GM12878 (cell line): Measurements from ENCODE around the gene DEK. TPM values are rescaled to one million over a fixed set of nuclear protein-coding genes. Genes with fewer than 3 reads are reported as not detected.

ENCODE experiments used
- BCLAF1 ChIP-seq: fragments of 450-650 bp; IDR thresholded peaks from 2 replicates; pipeline ENCODE4 v1.6.1; 2017; ENCODE audit warnings: antibody characterized with exemption, mild to moderate bottlenecking, moderate library complexity
- EED ChIP-seq: sonication (generic); IDR thresholded peaks from 2 replicates; pipeline ENCODE4 v1.6.1; 2016; ENCODE audit warnings: antibody characterized with exemption, low read depth
- ETV6 ChIP-seq, 2 experiments: fragments of 450-650 bp in 1 of 2; IDR thresholded peaks in 1 of 2; conservative IDR thresholded peaks in 1 of 2; 2 replicates each; pipeline ENCODE4 v1.6.1; 2014; ENCODE audit warnings: antibody characterized with exemption in 1 of 2, borderline replicate concordance in 1 of 2, low read depth in 1 of 2, mild to moderate bottlenecking in 1 of 2, moderate library complexity in 1 of 2
- GATAD2B ChIP-seq: fragments of 450-650 bp; conservative IDR thresholded peaks from 2 replicates; pipeline ENCODE4 v1.6.1; 2017; ENCODE audit warnings: low read depth, mild to moderate bottlenecking, moderate library complexity
- MTA2 ChIP-seq: fragments of 450-650 bp; IDR thresholded peaks from 2 replicates; pipeline ENCODE4 v1.6.1; 2016; ENCODE audit warnings: low read depth, mild to moderate bottlenecking, moderate library complexity
- MTA3 ChIP-seq: IDR thresholded peaks from 2 replicates; pipeline ENCODE4 v1.6.1; 2012; ENCODE audit warnings: low read length, inconsistent platforms, borderline replicate concordance
- MYB ChIP-seq: fragments of 150-350 bp; IDR thresholded peaks from 2 replicates; pipeline ENCODE4 v1.6.1; 2014; ENCODE audit warnings: mild to moderate bottlenecking, low read depth, low read length, borderline replicate concordance
- NFIC ChIP-seq: IDR thresholded peaks from 2 replicates; pipeline ENCODE4 v1.6.1; 2012; ENCODE audit warnings: low read depth, mild to moderate bottlenecking, inconsistent platforms, low read length, moderate library complexity
- POLR2A ChIP-seq: IDR thresholded peaks from 2 replicates; pipeline ENCODE4 v1.6.1; 2011; ENCODE audit warnings: low read depth, mild to moderate bottlenecking, low read length
- POLR2AphosphoS5 ChIP-seq: IDR thresholded peaks from 2 replicates; pipeline ENCODE4 v1.6.1; 2011; ENCODE audit warnings: mild to moderate bottlenecking, low read length, inconsistent platforms
- PRDM15 ChIP-seq: fragments of 450-650 bp; formaldehyde crosslinking; IDR thresholded peaks from 2 replicates; pipeline ENCODE4 v1.4.0; 2020; ENCODE audit warnings: mild to moderate bottlenecking, moderate library complexity
- RCOR1 ChIP-seq: conservative IDR thresholded peaks from 2 replicates; pipeline ENCODE4 v1.6.1; 2012; ENCODE audit warnings: low read depth, low read length, improper control_type of control experiment
- RUNX3 ChIP-seq: IDR thresholded peaks from 2 replicates; pipeline ENCODE4 v1.6.1; 2012; ENCODE audit warnings: low read length, inconsistent platforms
- SMAD5 ChIP-seq: IDR thresholded peaks from 2 replicates; pipeline ENCODE4 v1.6.1; 2016; ENCODE audit warnings: antibody characterized with exemption, low read depth
- SREBF1 ChIP-seq: IDR thresholded peaks from 2 replicates; pipeline ENCODE4 v1.6.1; 2012; ENCODE audit warnings: mild to moderate bottlenecking, low read length
- STAT3 ChIP-seq: IDR thresholded peaks from 2 replicates; pipeline ENCODE4 v1.6.1; 2011; ENCODE audit warnings: low read depth, low read length, improper control_type of control experiment
- TBL1XR1 ChIP-seq: IDR thresholded peaks from 2 replicates; pipeline ENCODE4 v1.6.1; 2012; ENCODE audit warnings: low read depth, low read length, improper control_type of control experiment
- YBX1 ChIP-seq: fragments of 450-650 bp; IDR thresholded peaks from 2 replicates; pipeline ENCODE4 v1.6.1; 2016; ENCODE audit warnings: antibody characterized with exemption
- YY1 ChIP-seq: IDR thresholded peaks from 2 replicates; pipeline ENCODE4 v1.6.1; 2011; ENCODE audit warnings: low read depth, mild to moderate bottlenecking, low read length
- ZBTB40 ChIP-seq: fragments of 450-650 bp; IDR thresholded peaks from 2 replicates; pipeline ENCODE4 v1.6.1; 2016; ENCODE audit warnings: mild to moderate bottlenecking, moderate library complexity, borderline replicate concordance
- ZSCAN29 ChIP-seq: fragments of 450-650 bp; IDR thresholded peaks from 2 replicates; pipeline ENCODE4 v1.6.1; 2017; ENCODE audit warnings: mild to moderate bottlenecking, moderate library complexity
- polyA plus RNA-seq, 11 experiments: library from polyadenylated mRNA; depleted of rRNA in 4 of 11; unstranded in 6 of 11; stranded (reverse) in 5 of 11; fragments of >200 nt; fragmentation: Nextera tagmentation in 4 of 11; fragmentation: Illumina TruSeq in 1 of 11; extraction: Ambion mirVana in 4 of 11; extraction: Trizol in 1 of 11; gene quantifications; 1 replicate in 1 of 11; 2 replicates in 10 of 11; pipeline versions ENCODE4 v1.2.1 to v1.2.3, GENCODE V29; 2011 to 2016; ENCODE audit warnings: inconsistent platforms in 2 of 11, missing spikeins in 2 of 11, low read depth in 1 of 11
- total RNA-seq, 4 experiments: library from RNA; depleted of rRNA in 3 of 4; stranded (reverse); fragments of >200 nt in 3 of 4; fragmentation: Illumina TruSeq in 1 of 4; extraction: Trizol in 1 of 4; gene quantifications; 2 replicates each; pipeline versions ENCODE4 v1.2.1 to v1.2.3, GENCODE V29; 2013 to 2021

DEK gene
- total and polyA plus RNA-seq, 10 of the 15 experiments (the other 5 are each of a cell fraction or from before 2014, with no cell fraction given) = 111 to 346 (median 196) TPM

DNA sequence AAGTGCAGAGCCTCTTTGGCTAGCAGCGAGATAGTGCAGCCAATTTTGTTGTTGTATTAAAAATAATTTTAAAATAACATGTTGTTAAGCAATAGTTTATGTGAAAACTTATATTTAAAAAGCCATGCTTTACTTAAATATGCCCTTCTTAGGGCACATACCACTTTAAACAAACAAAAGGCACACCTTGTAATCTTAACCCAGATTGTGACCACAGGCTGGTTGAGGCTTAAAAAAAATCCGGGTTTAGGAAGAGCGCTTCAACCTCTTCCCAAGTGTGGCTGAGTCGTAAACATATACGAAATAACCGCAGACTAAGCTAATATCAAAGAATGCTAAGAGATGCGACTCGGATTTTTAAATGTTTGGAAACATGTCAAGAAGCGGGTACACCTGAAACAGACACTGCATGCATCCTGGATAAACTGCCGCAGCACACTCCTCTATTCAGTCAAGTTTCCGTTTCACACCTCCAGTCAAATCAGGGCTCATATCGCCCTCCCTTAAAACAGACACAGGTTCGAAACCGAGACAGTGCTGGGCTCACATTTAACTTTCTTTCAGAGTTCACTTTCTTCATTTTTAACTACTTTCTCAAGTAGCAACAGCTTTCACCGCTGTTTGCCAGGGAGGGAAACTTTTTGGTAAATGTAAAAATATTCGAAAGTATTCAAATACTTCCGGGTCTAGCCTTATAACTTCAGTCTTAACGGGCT is 1.5 kb downstream of the DEK start (continued):
- peak; percentile 57; the same call in 1 of the 2 replicates for TF ChIP-seq ZBTB40
- no peak for TF ChIP-seq PRDM15 (CRISPR knock-in tag)
- TF ChIP-seq MTA3 = no peak; the same call in 1 of the 2 replicates
- peak; percentile 76 for TF ChIP-seq RUNX3
- 0 out of 2 replicates have a peak, but pooled peaks have one; percentile 81 for TF ChIP-seq STAT3
- no peak for TF ChIP-seq SREBF1
- TF ChIP-seq MYB = no peak
- TF ChIP-seq BCLAF1 = no peak
- TF ChIP-seq POLR2AphosphoS5 = peak; percentile 85
- TF ChIP-seq ZSCAN29 = peak; percentile 79
- TF ChIP-seq NFIC = peak; percentile 49; the same call in 1 of the 2 replicates
- peak; percentile 92; the same call in 1 of the 2 replicates for TF ChIP-seq TBL1XR1
- TF ChIP-seq EED = peak; percentile 71
- no peak for TF ChIP-seq RCOR1
- peak; percentile 44; the same call in 1 of the 2 replicates for TF ChIP-seq GATAD2B
- TF ChIP-seq MTA2 = peak; percentile 41
- no peak for TF ChIP-seq YBX1
- peak; percentile 61; the same call in 1 of the 2 replicates for TF ChIP-seq SMAD5
- TF ChIP-seq POLR2A = peak; percentile 47; the same call in 1 of the 2 replicates
- TF ChIP-seq ETV6 (conservative IDR thresholded peaks at IDR 0.05 in 1 of 2, IDR thresholded peaks at IDR 0.05 in 1 of 2; ENCODE audit: borderline replicate concordance in 1 of 2, low read depth in 1 of 2) = peak in 1 of 2 experiments; percentile 45; a peak in 1 of 4 replicates
- no peak for TF ChIP-seq YY1
